Measurements from ENCODE around the gene TRAPPC2B.

- TF ChIP-seq EZH2phosphoT487 (IDR thresholded peaks at IDR 0.05; ENCODE audit: insufficient read depth, low read depth) (no peak), EZH2 (IDR thresholded peaks at IDR 0.05; ENCODE audit: insufficient read depth, poor library complexity, severe bottlenecking) (no peak)
These were observed 40.6 kb downstream of the TRAPPC2B start for GRCh38 chr19:57403737-57404563.
